EH (cell line): Measurements from ENCODE around the gene KIF22.

Experiments
- DNase-seq: peaks from one replicate; pipeline ENCODE4 v3.0.0-alpha.2; 2015; ENCODE audit warnings: low read depth

The KIF22 gene

DNA sequence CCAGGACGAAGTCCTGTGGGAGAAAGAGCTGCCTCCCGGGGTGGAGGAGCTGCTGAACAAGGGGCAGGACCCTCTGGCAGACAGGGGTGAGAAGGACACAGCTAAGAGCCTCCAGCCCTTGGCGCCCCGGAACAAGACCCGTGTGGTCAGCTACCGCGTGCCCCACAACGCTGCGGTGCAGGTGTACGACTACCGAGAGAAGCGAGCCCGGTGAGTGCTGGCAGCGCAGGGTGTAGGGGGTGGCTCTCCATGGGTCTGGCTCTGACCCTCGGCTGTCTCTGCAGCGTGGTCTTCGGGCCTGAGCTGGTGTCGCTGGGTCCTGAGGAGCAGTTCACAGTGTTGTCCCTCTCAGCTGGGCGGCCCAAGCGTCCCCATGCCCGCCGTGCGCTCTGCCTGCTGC is 51.1 kb downstream of the KIF22 start:
- DNase-seq, result no peak

GRCh38 chr16:29842732-29843346 is 52.3 kb downstream of the KIF22 start:
- DNase-seq, result no peak

- no peak for DNase-seq
Measured at GRCh38 chr16:29843931-29844330, 53.4 kb downstream of the KIF22 start.

DNA sequence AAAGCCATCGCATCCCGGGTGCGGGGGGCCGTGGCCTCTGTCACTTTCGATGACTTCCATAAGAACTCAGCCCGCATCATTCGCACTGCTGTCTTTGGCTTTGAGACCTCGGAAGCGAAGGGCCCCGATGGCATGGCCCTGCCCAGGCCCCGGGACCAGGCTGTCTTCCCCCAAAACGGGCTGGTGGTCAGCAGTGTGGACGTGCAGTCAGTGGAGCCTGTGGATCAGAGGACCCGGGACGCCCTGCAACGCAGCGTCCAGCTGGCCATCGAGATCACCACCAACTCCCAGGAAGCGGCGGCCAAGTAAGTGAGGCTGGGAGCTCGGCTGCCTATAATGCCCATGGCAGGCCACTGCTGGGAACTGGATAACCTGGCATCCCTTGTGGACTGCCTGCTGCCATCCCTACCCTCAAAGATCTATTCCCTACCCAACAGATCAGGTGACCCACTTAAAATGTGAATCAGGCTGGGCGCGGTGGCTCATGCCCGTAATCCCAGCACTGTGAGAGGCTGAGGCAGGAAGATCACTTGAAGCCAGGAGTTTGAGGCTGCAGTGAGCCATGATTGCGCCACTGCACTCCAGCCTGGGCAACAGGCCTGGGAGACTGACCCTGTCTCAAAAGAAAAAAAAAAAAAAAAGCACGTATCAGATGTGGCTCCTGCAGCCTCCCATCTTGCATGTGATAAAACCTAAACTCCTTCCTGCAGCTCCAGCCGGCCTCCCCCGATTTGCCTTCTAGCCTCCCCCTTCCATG is 54.2 kb downstream of the KIF22 start:
- DNase-seq, result no peak

- no peak for DNase-seq
Measured at GRCh38 chr16:29845656-29846055, 55.1 kb downstream of the KIF22 start.

DNA sequence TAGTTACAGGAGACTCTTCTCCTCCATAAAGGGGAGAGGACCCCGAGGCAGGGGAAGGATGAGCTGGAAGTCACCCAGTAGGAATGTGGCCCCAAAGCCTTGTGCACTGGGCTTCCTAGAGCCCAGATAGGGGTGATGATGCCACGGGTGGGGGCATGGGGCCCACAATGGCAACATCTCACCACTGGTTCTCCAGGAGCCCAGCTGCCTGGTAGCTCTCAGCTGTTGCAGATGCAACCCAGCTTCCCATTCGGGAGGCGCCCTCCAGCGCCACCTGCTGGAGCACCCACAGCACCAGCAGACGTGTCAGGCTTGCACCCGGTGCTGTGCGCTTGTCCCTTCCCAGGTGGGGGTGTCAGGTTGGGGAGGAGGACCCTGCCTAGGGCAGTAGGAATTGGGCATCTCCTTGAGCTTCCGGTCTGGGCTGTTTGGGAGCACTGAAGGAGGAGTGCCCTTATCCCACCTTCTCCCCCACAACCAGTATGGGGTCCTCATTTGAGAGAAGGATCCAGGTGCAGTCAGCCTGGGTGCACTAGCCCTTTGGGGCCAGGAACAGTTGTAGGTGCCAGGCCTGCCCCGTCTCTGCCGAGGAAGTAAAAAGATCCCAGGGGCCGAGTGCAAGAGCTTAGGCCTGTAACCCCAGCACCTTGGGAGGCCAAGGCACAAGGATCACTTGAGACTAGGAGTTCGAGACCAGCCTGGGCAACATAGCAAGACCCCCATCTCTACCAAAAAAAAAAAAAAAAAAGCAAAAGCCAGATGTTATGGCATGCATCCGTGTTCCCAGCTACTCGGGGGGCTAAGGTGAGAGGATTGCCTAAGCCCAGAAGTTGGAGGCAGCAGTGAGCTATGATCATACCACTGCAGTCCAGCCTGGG is 58.1 kb downstream of the KIF22 start:
- peak; percentile 72 for DNase-seq

DNA sequence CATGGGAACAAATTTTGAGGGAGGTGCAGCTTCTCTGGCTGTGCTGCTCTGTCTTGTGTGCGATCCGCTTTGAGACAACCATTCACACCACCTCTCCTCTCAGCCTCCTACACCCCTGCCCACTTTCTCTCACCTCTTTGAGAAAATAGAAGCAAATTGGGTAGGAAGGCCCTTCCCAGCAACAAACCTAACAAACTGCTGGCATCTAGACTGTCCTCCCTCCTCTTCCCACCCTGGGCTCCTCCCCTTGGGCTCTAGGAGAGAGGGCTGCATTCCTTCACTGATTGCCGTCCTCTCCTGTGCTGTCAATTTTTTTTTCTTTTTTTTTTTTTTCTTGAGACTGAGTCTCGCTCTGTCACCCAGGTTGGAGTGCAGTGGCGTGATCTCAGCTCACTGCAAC is 59.0 kb downstream of the KIF22 start:
- no peak for DNase-seq

GRCh38 chr16:29850998-29851397 is 60.4 kb downstream of the KIF22 start:
- DNase-seq, result no peak

DNA sequence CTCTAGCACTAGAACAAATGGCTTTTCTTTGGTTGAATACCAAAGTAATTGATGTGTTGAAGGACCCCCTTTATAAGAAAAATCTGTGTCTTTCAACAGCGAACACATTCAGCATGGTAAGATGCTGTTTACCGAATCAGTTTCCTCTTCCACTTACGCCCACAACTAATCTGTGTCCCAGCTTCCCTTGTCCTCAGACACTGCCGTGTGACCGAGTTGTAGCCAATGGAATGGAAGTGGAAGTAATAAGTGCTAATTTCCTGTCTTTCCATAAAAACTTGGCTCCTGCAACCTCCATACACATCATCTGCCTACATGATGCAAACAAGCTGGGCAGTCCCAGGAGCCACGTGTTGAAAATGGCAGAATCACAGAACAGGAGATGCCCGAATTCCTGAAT is 62.1 kb downstream of the KIF22 start:
- DNase-seq, result peak; percentile 81

DNA sequence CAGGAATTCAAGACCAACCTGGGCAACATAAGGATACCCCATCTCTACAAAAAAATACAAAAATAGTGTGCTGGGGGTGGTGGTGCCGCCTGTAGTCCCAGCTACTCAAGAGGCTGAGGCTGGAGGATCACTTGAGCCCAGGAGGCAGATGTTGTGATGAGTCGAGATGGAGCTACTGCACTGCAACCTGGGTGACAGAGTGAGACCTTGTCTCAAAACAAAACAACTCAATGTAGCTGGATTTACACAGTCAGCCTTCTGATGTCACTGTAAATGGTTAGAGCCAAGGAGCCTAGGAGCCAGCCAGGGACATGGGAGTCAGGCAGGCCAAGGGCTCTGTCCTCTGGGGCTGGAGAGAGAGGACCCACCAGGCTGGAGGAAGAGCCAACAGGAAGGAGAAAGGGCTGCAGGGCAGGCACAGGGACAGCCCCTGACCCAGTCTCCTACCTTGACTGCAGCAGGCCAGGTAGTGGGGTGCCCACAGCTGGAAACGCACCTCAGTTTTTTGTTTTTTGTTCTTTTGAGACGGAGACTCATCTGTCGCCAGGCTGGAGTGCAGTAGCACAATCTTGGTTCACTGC is 64.1 kb downstream of the KIF22 start:
- DNase-seq, result no peak
